ENCODE data around the gene DNAJA4.

DNAJA4 gene

GRCh38 chr15:78311292-78311691 is 46.9 kb downstream of the DNAJA4 start:
- Mint-ChIP-seq H3K4me3 (no peak overlapping the region), H3K36me3 (ENCODE audit: low read depth) (no peaks in the 10 kb centered on the region), H3K4me1 (ENCODE audit: low read depth) (no peaks in the 10 kb centered on the region), H3K27ac (no peak overlapping the region), H3K9me3 (no peaks in the 10 kb centered on the region), H3K27me3 (ENCODE audit: low read depth) (no peaks in the 10 kb centered on the region)

- Mint-ChIP-seq H3K4me3 (no peak overlapping the region), H3K27me3 (ENCODE audit: low read depth) (no peaks in the 10 kb centered on the region)
Measured at GRCh38 chr15:78312536-78312935, 48.2 kb downstream of the DNAJA4 start.

GRCh38 chr15:78312957-78313356 is 48.6 kb downstream of the DNAJA4 start:
- H3K4me1 Mint-ChIP-seq (ENCODE audit: low read depth): no peaks in the 10 kb centered on the region
- H3K4me3 Mint-ChIP-seq: no peak overlapping the region
- H3K27ac Mint-ChIP-seq: no peak overlapping the region
- H3K9me3 Mint-ChIP-seq: no peaks in the 10 kb centered on the region
- H3K36me3 Mint-ChIP-seq (ENCODE audit: low read depth): no peaks in the 10 kb centered on the region
- H3K27me3 Mint-ChIP-seq (ENCODE audit: low read depth): no peaks in the 10 kb centered on the region

More at GRCh38 chr15:78312536-78312935, 48.2 kb downstream of the DNAJA4 start:
- no peak overlapping the region for H3K27ac Mint-ChIP-seq
- no peaks in the 10 kb centered on the region for H3K4me1 Mint-ChIP-seq (ENCODE audit: low read depth)
- H3K9me3 Mint-ChIP-seq: no peaks in the 10 kb centered on the region
- no peaks in the 10 kb centered on the region for H3K36me3 Mint-ChIP-seq (ENCODE audit: low read depth)

GRCh38 chr15:78313383-78313782 is 49.0 kb downstream of the DNAJA4 start:
- Mint-ChIP-seq H3K36me3 (ENCODE audit: low read depth) (no peaks in the 10 kb centered on the region), H3K9me3 (no peaks in the 10 kb centered on the region), H3K27ac (no peak overlapping the region), H3K4me1 (ENCODE audit: low read depth) (no peaks in the 10 kb centered on the region), H3K4me3 (no peak overlapping the region), H3K27me3 (ENCODE audit: low read depth) (no peaks in the 10 kb centered on the region)

GRCh38 chr15:78314181-78314581 is 49.8 kb downstream of the DNAJA4 start:
- Mint-ChIP-seq H3K4me1 (ENCODE audit: low read depth) (no peaks in the 10 kb centered on the region), H3K9me3 (no peaks in the 10 kb centered on the region), H3K36me3 (ENCODE audit: low read depth) (no peaks in the 10 kb centered on the region), H3K27me3 (ENCODE audit: low read depth) (no peaks in the 10 kb centered on the region), H3K27ac (no peak overlapping the region), H3K4me3 (no peak overlapping the region)

- Mint-ChIP-seq H3K4me3 (no peak overlapping the region), H3K4me1 (ENCODE audit: low read depth) (no peaks in the 10 kb centered on the region), H3K9me3 (no peaks in the 10 kb centered on the region), H3K27me3 (ENCODE audit: low read depth) (no peaks in the 10 kb centered on the region), H3K36me3 (ENCODE audit: low read depth) (no peaks in the 10 kb centered on the region), H3K27ac (no peak overlapping the region)
Measured at GRCh38 chr15:78315686-78316282, 51.4 kb downstream of the DNAJA4 start.

GRCh38 chr15:78316283-78317083 is 52.1 kb downstream of the DNAJA4 start:
- Mint-ChIP-seq H3K9me3 (no peaks in the 10 kb centered on the region), H3K27me3 (ENCODE audit: low read depth) (no peaks in the 10 kb centered on the region), H3K27ac (no peak overlapping the region), H3K4me1 (ENCODE audit: low read depth) (no peaks in the 10 kb centered on the region), H3K4me3 (no peak overlapping the region), H3K36me3 (ENCODE audit: low read depth) (no peaks in the 10 kb centered on the region)

- Mint-ChIP-seq H3K36me3 (ENCODE audit: low read depth) (no peaks in the 10 kb centered on the region), H3K4me1 (ENCODE audit: low read depth) (no peaks in the 10 kb centered on the region), H3K9me3 (no peaks in the 10 kb centered on the region), H3K27me3 (ENCODE audit: low read depth) (no peaks in the 10 kb centered on the region), H3K27ac (no peak overlapping the region), H3K4me3 (no peak overlapping the region)
Measured at GRCh38 chr15:78317145-78317836, 52.9 kb downstream of the DNAJA4 start.

GRCh38 chr15:78319588-78319987 is 55.2 kb downstream of the DNAJA4 start:
- Mint-ChIP-seq H3K4me1 (ENCODE audit: low read depth) (no peaks in the 10 kb centered on the region), H3K4me3 (no peak overlapping the region), H3K27me3 (ENCODE audit: low read depth) (no peaks in the 10 kb centered on the region), H3K27ac (no peak overlapping the region), H3K9me3 (no peaks in the 10 kb centered on the region), H3K36me3 (ENCODE audit: low read depth) (no peaks in the 10 kb centered on the region)

- H3K4me1 Mint-ChIP-seq (ENCODE audit: low read depth): no peaks in the 10 kb centered on the region
- H3K27me3 Mint-ChIP-seq (ENCODE audit: low read depth): no peaks in the 10 kb centered on the region
- H3K9me3 Mint-ChIP-seq: no peaks in the 10 kb centered on the region
- H3K27ac Mint-ChIP-seq: no peak overlapping the region
- H3K4me3 Mint-ChIP-seq: no peak overlapping the region
- no peaks in the 10 kb centered on the region for H3K36me3 Mint-ChIP-seq (ENCODE audit: low read depth)
Measured at GRCh38 chr15:78320183-78320582, 55.8 kb downstream of the DNAJA4 start.

- no peaks in the 10 kb centered on the region for H3K4me1 Mint-ChIP-seq (ENCODE audit: low read depth)
- no peak overlapping the region for H3K27ac Mint-ChIP-seq
- no peak overlapping the region for H3K4me3 Mint-ChIP-seq
- no peaks in the 10 kb centered on the region for H3K9me3 Mint-ChIP-seq
- no peaks in the 10 kb centered on the region for H3K36me3 Mint-ChIP-seq (ENCODE audit: low read depth)
- H3K27me3 Mint-ChIP-seq (ENCODE audit: low read depth): no peaks in the 10 kb centered on the region
Measured at GRCh38 chr15:78321041-78321570, 56.7 kb downstream of the DNAJA4 start.

GRCh38 chr15:78321786-78322185 is 57.4 kb downstream of the DNAJA4 start:
- no peak overlapping the region for H3K27ac Mint-ChIP-seq

GRCh38 chr15:78322243-78322642 is 57.9 kb downstream of the DNAJA4 start:
- Mint-ChIP-seq H3K4me1 (ENCODE audit: low read depth) (no peaks in the 10 kb centered on the region), H3K36me3 (ENCODE audit: low read depth) (no peaks in the 10 kb centered on the region), H3K9me3 (no peaks in the 10 kb centered on the region), H3K27ac (no peak overlapping the region), H3K27me3 (ENCODE audit: low read depth) (no peaks in the 10 kb centered on the region), H3K4me3 (no peak overlapping the region)

More at GRCh38 chr15:78321786-78322185, 57.4 kb downstream of the DNAJA4 start:
- Mint-ChIP-seq H3K4me1 (ENCODE audit: low read depth) (no peaks in the 10 kb centered on the region), H3K36me3 (ENCODE audit: low read depth) (no peaks in the 10 kb centered on the region), H3K4me3 (no peak overlapping the region), H3K9me3 (no peaks in the 10 kb centered on the region), H3K27me3 (ENCODE audit: low read depth) (no peaks in the 10 kb centered on the region)

GRCh38 chr15:78322724-78323521 is 58.6 kb downstream of the DNAJA4 start:
- Mint-ChIP-seq H3K4me1 (ENCODE audit: low read depth) (no peaks in the 10 kb centered on the region), H3K27me3 (ENCODE audit: low read depth) (no peaks in the 10 kb centered on the region), H3K27ac (no peak overlapping the region), H3K9me3 (no peaks in the 10 kb centered on the region), H3K36me3 (ENCODE audit: low read depth) (no peaks in the 10 kb centered on the region), H3K4me3 (no peak overlapping the region)

Data from T-helper 1 cell treated with Interleukin-12 subunit alpha and Interleukin-12 subunit beta and Interleukin-4 antibody, amounts not matched to agents 30 μg/mL and 1 μg/mL, for 36 hours (primary cell).